HepG2 (cell line): Measurements from ENCODE around the gene BATF2. TPM values are rescaled to one million over a fixed set of nuclear protein-coding genes. Genes with fewer than 3 reads are reported as not detected.

Experiments used
- BCL6 ChIP-seq: IDR thresholded peaks from 2 replicates; pipeline ENCODE4 v1.6.1; 2016; ENCODE audit warnings: missing genetic modification reagents, missing compliant biosample characterization
- CBX5 ChIP-seq: sonication (generic); formaldehyde crosslinking; IDR thresholded peaks from 2 replicates; pipeline ENCODE4 v1.4.0; 2020; ENCODE audit warnings: missing genetic modification reagents, borderline replicate concordance
- CHD4 ChIP-seq: fragments of 200-600 bp; sonication (generic); IDR thresholded peaks from 2 replicates; pipeline ENCODE4 v1.7.0; 2017; ENCODE audit warnings: mild to moderate bottlenecking, low read length, borderline replicate concordance
- DMAP1 ChIP-seq: IDR thresholded peaks from 2 replicates; pipeline ENCODE4 v1.6.1; 2016
- ELF3 ChIP-seq: IDR thresholded peaks from 2 replicates; pipeline ENCODE4 v1.6.1; 2016; ENCODE audit warnings: missing genetic modification reagents, missing compliant biosample characterization
- FOXJ3 ChIP-seq: sonication (generic); formaldehyde crosslinking; IDR thresholded peaks from 2 replicates; pipeline ENCODE4 v1.4.0; 2020; ENCODE audit warnings: missing genetic modification reagents, mild to moderate bottlenecking, borderline replicate concordance
- FOXK2 ChIP-seq: fragments of 450-650 bp; IDR thresholded peaks from 2 replicates; pipeline ENCODE4 v1.6.1; 2016
- FOXO1 ChIP-seq: sonication (generic); formaldehyde crosslinking; IDR thresholded peaks from 2 replicates; pipeline ENCODE4 v1.4.0; 2020; ENCODE audit warnings: missing genetic modification reagents
- JUNB ChIP-seq: sonication (generic); formaldehyde crosslinking; IDR thresholded peaks from 2 replicates; pipeline ENCODE4 v1.8.0; 2022; ENCODE audit warnings: missing genetic modification reagents, mild to moderate bottlenecking, borderline replicate concordance
- MBNL3 ChIP-seq: fragments of 250-450 bp; sonication (Bioruptor Pico); conservative IDR thresholded peaks from 2 replicates; pipeline ENCODE4 v1.8.0; 2022; ENCODE audit warnings: mild to moderate bottlenecking, inconsistent platforms
- NFE2L2 ChIP-seq: fragments of 150-350 bp; IDR thresholded peaks from 2 replicates; pipeline ENCODE4 v1.6.1; 2014; ENCODE audit warnings: low read length
- PCBP2 ChIP-seq: fragments of 200-400 bp; formaldehyde crosslinking; optimal IDR thresholded peaks from 2 replicates; pipeline ENCODE3; 2018; ENCODE audit warnings: low read length, low read depth; ENCODE audit not compliant: poor library complexity, severe bottlenecking
- RORA ChIP-seq: sonication (generic); formaldehyde crosslinking; IDR thresholded peaks from 2 replicates; pipeline ENCODE4 v1.5.0; 2020; ENCODE audit warnings: mild to moderate bottlenecking, missing genetic modification reagents, moderate library complexity
- SIN3A ChIP-seq: IDR thresholded peaks from 2 replicates; pipeline ENCODE4 v1.6.1; 2011; ENCODE audit warnings: low read depth, mild to moderate bottlenecking, control low read depth, low read length, borderline replicate concordance
- SMARCC2 ChIP-seq: fragments of 450-650 bp; IDR thresholded peaks from 2 replicates; pipeline ENCODE4 v1.6.1; 2017; ENCODE audit warnings: antibody characterized with exemption, mild to moderate bottlenecking
- SMYD3 ChIP-seq: sonication (generic); formaldehyde crosslinking; IDR thresholded peaks from 2 replicates; pipeline ENCODE4 v1.8.1; 2023; ENCODE audit warnings: mild to moderate bottlenecking, missing genetic modification reagents
- SPEN ChIP-seq: sonication (generic); formaldehyde crosslinking; IDR thresholded peaks from 2 replicates; pipeline ENCODE4 v1.5.1; 2020; ENCODE audit warnings: low read depth, mild to moderate bottlenecking, missing genetic modification reagents
- STAT6 ChIP-seq: sonication (generic); formaldehyde crosslinking; IDR thresholded peaks from 2 replicates; pipeline ENCODE4 v1.4.0; 2020; ENCODE audit warnings: missing genetic modification reagents, mild to moderate bottlenecking, borderline replicate concordance
- ZBTB1 ChIP-seq: sonication (generic); formaldehyde crosslinking; IDR thresholded peaks from 2 replicates; pipeline ENCODE4 v1.4.0; 2020; ENCODE audit warnings: missing genetic modification reagents, borderline replicate concordance
- ZBTB33 ChIP-seq: sonication (generic); formaldehyde crosslinking; IDR thresholded peaks from 2 replicates; pipeline ENCODE4 v1.4.0; 2020; ENCODE audit warnings: missing genetic modification reagents
- ZBTB34 ChIP-seq: sonication (generic); formaldehyde crosslinking; IDR thresholded peaks from 2 replicates; pipeline ENCODE4 v1.8.0; 2022; ENCODE audit warnings: mild to moderate bottlenecking, missing genetic modification reagents
- ZKSCAN5 ChIP-seq: sonication (generic); formaldehyde crosslinking; IDR thresholded peaks from 2 replicates; pipeline ENCODE4 v1.5.1; 2020; ENCODE audit warnings: mild to moderate bottlenecking, missing genetic modification reagents
- ZNF253 ChIP-seq: sonication (generic); formaldehyde crosslinking; IDR thresholded peaks from 2 replicates; pipeline ENCODE4 v1.8.0; 2022; ENCODE audit warnings: mild to moderate bottlenecking, missing genetic modification reagents, borderline replicate concordance
- ZNF510 ChIP-seq: sonication (generic); formaldehyde crosslinking; IDR thresholded peaks from 2 replicates; pipeline ENCODE4 v1.4.0; 2020; ENCODE audit warnings: low read depth, mild to moderate bottlenecking, missing genetic modification reagents
- ZNF768 ChIP-seq: sonication (generic); formaldehyde crosslinking; IDR thresholded peaks from 2 replicates; pipeline ENCODE4 v1.4.0; 2020; ENCODE audit warnings: missing genetic modification reagents
- ZNF879 ChIP-seq: sonication (generic); formaldehyde crosslinking; IDR thresholded peaks from 2 replicates; pipeline ENCODE4 v1.8.1; 2023; ENCODE audit warnings: missing genetic modification reagents
- ZSCAN30 ChIP-seq: sonication (generic); formaldehyde crosslinking; IDR thresholded peaks from 2 replicates; pipeline ENCODE4 v1.5.0; 2020; ENCODE audit warnings: mild to moderate bottlenecking, missing genetic modification reagents
- polyA plus RNA-seq, 8 experiments: library from polyadenylated mRNA; depleted of rRNA in 3 of 8; stranded (reverse) in 7 of 8; unstranded in 1 of 8; fragments of >200 nt; fragmentation: Illumina TruSeq in 4 of 8; extraction: Trizol in 4 of 8; gene quantifications; 2 replicates each; pipeline versions ENCODE4 v1.2.1 to v1.2.3, GENCODE V29; 2011 to 2016; ENCODE audit warnings: low read depth in 4 of 8, missing spikeins in 1 of 8, mixed read lengths in 1 of 8; ENCODE audit not compliant: insufficient read depth in 1 of 8
- total RNA-seq, 5 experiments: library from RNA; depleted of rRNA; stranded (reverse); fragments of >200 nt; fragmentation: Illumina TruSeq; extraction: Trizol; gene quantifications; 2 replicates each; pipeline ENCODE4 v1.2.3, GENCODE V29; 2016; ENCODE audit warnings: low read depth in 1 of 5

Gene BATF2
- total and polyA plus RNA-seq, 2 of the 13 experiments (the other 11 are each of a cell fraction or from before 2014, with no cell fraction given), result 2.8 to 3.9 TPM

GRCh38 chr11:65040847-65041622 lies 44.3 kb upstream of the BATF2 start, which contains the start of gene SAC3D1 (continued):
- TF ChIP-seq STAT6, result no peak
- TF ChIP-seq BCL6 (CRISPR knock-in tag), result peak; percentile 48
- TF ChIP-seq DMAP1 (CRISPR knock-in tag), result peak; percentile 91
- TF ChIP-seq CHD4, result no peak
- TF ChIP-seq JUNB (CRISPR knock-in tag), result no peak
- TF ChIP-seq ZNF879 (CRISPR knock-in tag), result no peak
- TF ChIP-seq RORA (CRISPR knock-in tag), result no peak
- TF ChIP-seq FOXO1 (CRISPR knock-in tag), result peak; percentile 58; the same call in 1 of the 2 replicates
- TF ChIP-seq PCBP2, result no peak
- TF ChIP-seq SMYD3 (CRISPR knock-in tag), result no peak
- TF ChIP-seq ELF3 (CRISPR knock-in tag), result no peak
- TF ChIP-seq MBNL3 (CRISPR knock-in tag), result no peak
- TF ChIP-seq ZBTB34 (CRISPR knock-in tag), result 0 out of 2 replicates have a peak, but pooled peaks have one; percentile 40
- no peak for TF ChIP-seq ZKSCAN5
- TF ChIP-seq SIN3A, result 0 out of 2 replicates have a peak, but pooled peaks have one; percentile 41
- 0 out of 2 replicates have a peak, but pooled peaks have one; percentile 17 for TF ChIP-seq ZNF253 (CRISPR knock-in tag)
- TF ChIP-seq CBX5 (CRISPR knock-in tag), result no peak; the same call in 1 of the 2 replicates
- no peak for TF ChIP-seq ZBTB33 (CRISPR knock-in tag)
- TF ChIP-seq ZBTB1, result no peak
- TF ChIP-seq ZNF510 (CRISPR knock-in tag), result no peak
- no peak for TF ChIP-seq SMARCC2
- TF ChIP-seq ZSCAN30, result no peak
- peak; percentile 68; the same call in 1 of the 2 replicates for TF ChIP-seq ZNF768 (CRISPR knock-in tag)
- no peak for TF ChIP-seq FOXK2
- TF ChIP-seq NFE2L2, result no peak
- TF ChIP-seq SPEN (CRISPR knock-in tag), result peak; percentile 80
- peak; percentile 36; the same call in 1 of the 2 replicates for TF ChIP-seq FOXJ3 (CRISPR knock-in tag)
